Mononuclear cell (primary cell): ENCODE results near the gene SERBP1. TPM values are rescaled to one million over a fixed set of nuclear protein-coding genes. Genes with fewer than 3 reads are reported as not detected.
"Not testable (repeated sequence)": the region's sequence is repeated elsewhere in the genome, so short reads cannot be mapped to it uniquely, and the experiment has no call there.

Experiments used
- H3K27me3 ChIP-seq: 2 replicates; pipeline ENCODE4 v1.6.0; 2011; ENCODE audit warnings: low read length, control low read depth; ENCODE audit not compliant: insufficient read depth
- H3K4me1 ChIP-seq: 2 replicates; pipeline ENCODE4 v1.5.1; 2011; ENCODE audit warnings: mild to moderate bottlenecking, low read length, control low read depth; ENCODE audit not compliant: insufficient read depth
- H3K4me3 ChIP-seq: 2 replicates; pipeline ENCODE4 v1.5.1; 2011; ENCODE audit warnings: mild to moderate bottlenecking, low read length, moderate library complexity
- H3K9me3 ChIP-seq: 2 replicates; pipeline ENCODE4 v1.5.1; 2011; ENCODE audit warnings: low read depth, mild to moderate bottlenecking, control low read depth, low read length
- total RNA-seq: library from RNA; depleted of rRNA; stranded (reverse); fragments of >200 nt; gene quantifications from one replicate; pipeline ENCODE4 v1.2.3, GENCODE V29; 2012

The SERBP1 gene
- total RNA-seq, 1 donor: 124 TPM

DNA sequence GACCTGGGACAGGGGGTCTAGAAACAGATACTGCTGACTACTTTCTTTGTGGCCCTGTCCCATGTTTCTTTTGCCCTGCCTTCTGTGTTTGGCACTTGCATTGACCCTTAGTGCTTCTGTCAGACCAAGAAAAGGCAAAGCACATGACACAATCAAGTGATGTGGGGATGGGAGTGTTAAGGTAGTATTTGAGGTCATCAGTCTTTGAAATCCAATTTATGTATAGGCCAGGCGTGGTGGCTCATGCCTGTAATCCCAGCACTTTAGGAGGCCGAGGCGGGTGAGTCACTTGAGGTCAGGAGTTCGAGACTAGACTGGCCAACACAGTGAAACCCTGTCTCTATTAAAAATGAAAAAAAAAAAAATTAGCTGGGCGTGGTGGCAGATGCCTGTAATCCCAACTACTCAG is 26.0 kb downstream of the SERBP1 start:
- no peaks in the 10 kb centered on the region for H3K27me3 ChIP-seq
- no peak overlapping the region for H3K4me3 ChIP-seq
- H3K9me3 ChIP-seq: no peaks in the 10 kb centered on the region
- H3K4me1 ChIP-seq: no peaks in the 10 kb centered on the region

DNA sequence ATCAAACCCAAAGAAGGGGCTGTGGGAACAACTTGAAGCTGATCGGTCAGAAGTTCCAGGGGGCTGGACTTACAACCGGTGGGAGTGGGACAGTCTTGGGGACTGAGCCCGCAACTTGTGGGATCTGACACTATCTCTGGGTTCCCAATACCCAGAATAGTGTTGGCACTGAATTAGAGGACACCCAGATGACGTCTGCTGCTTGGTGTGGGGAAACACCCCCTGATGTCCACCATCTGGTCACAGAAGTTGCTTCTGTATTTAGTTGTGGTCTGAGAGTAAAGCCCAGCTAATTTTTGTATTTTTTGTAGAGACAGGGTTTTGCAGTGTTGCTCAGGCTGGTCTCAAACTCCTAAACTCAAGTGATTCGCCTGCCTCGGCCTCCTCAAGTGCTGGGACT is 28.8 kb downstream of the SERBP1 start:
- Histone ChIP-seq H3K4me1 (no peaks in the 10 kb centered on the region), H3K9me3 (no peaks in the 10 kb centered on the region), H3K27me3 (no peaks in the 10 kb centered on the region), H3K4me3 (no peak overlapping the region)

GRCh38 chr1:67400029-67400786 is 30.0 kb downstream of the SERBP1 start:
- H3K9me3 ChIP-seq, H3K4me3 ChIP-seq, H3K4me1 ChIP-seq, H3K27me3 ChIP-seq: not testable (repeated sequence)

- no peak overlapping the region for H3K4me3 ChIP-seq
- no peaks in the 10 kb centered on the region for H3K27me3 ChIP-seq
- no peaks in the 10 kb centered on the region for H3K4me1 ChIP-seq
- H3K9me3 ChIP-seq: no peaks in the 10 kb centered on the region
These were observed 30.8 kb downstream of the SERBP1 start for GRCh38 chr1:67399199-67399993.

DNA sequence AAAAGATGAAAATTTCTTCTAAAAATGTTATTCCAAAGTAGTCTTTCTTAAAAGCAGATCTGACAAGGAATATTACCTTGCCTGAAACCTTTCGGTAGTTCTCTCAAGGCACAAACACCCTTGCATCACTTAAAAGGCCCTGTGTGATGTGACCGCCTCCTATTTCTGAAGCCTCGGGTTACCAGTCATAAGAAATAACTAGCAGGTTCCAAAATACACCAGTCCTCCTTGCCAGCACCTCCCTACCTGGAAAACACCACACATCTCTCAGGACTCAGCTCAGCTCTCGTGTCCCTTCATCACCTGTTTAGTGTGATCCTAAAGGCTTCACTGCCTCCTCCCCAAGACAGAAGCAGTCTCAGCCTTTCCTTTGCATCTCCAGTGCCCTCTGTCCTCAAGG is 35.7 kb downstream of the SERBP1 start:
- Histone ChIP-seq H3K27me3 (no peaks in the 10 kb centered on the region), H3K9me3 (no peaks in the 10 kb centered on the region), H3K4me3 (no peak overlapping the region), H3K4me1 (no peaks in the 10 kb centered on the region)

DNA sequence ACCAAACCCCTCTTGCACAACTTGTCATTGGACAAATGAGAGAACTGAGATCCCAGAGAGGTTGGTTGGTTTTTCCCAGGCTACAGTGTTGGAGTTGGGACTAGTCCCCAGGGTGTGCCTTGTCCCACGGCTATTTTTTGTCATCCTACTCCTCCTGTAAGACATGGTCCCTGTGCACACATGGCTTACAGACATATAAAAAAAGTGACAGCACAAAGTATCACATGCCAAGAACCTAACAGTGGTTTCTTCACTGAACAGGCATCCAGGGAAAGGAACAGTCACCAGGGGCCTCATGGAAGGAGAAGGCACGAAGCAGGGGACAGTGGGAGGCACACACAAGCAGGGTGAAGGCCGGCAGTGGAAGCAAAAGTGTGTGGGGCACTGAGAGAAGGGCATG is 36.5 kb downstream of the SERBP1 start:
- Histone ChIP-seq H3K27me3 (no peaks in the 10 kb centered on the region), H3K4me1 (no peaks in the 10 kb centered on the region), H3K9me3 (no peaks in the 10 kb centered on the region), H3K4me3 (no peak overlapping the region)

GRCh38 chr1:67393240-67393639 is 37.0 kb downstream of the SERBP1 start:
- no peaks in the 10 kb centered on the region for H3K4me1 ChIP-seq
- H3K4me3 ChIP-seq: no peak overlapping the region
- no peaks in the 10 kb centered on the region for H3K9me3 ChIP-seq
- H3K27me3 ChIP-seq: no peaks in the 10 kb centered on the region

- Histone ChIP-seq H3K9me3 (no peaks in the 10 kb centered on the region), H3K27me3 (no peaks in the 10 kb centered on the region), H3K4me1 (no peaks in the 10 kb centered on the region), H3K4me3 (no peak overlapping the region)
These were observed 39.9 kb downstream of the SERBP1 start for GRCh38 chr1:67390041-67390887.

DNA sequence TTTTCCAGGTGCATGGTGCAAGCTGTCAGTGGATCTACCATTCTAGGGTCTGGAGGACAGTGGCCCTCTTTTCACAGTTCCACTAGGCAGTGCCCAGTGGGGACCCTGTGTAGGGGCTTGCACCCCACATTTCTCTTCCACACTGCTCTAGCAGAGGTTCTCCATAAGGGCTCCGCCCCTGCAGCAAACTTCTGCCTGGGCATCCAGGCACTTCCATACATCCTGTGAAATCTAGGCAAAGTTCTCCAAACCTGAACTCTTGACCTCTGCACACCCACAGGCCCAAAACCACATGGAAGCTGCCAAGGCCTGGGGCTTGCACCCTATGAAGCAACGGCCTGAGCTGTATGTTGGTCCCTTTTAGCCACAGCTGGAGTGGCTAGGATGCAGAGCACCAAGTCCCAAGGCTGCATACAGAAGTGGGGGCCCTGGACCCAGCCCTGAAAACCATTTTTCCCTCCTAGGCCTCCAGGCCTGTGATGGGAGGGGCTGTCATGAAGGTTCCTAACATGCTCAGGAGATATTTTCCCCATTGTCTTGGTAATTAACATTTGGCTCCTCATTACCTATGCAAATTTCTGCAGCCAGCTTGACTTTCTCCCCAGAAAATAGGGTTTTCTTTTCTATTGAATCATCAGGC is 46.1 kb downstream of the SERBP1 start:
- Histone ChIP-seq H3K27me3 (no peaks in the 10 kb centered on the region), H3K4me3 (no peak overlapping the region), H3K4me1 (no peaks in the 10 kb centered on the region), H3K9me3 (no peaks in the 10 kb centered on the region)

GRCh38 chr1:67382292-67382691 is 47.9 kb downstream of the SERBP1 start:
- Histone ChIP-seq H3K27me3 (no peaks in the 10 kb centered on the region), H3K9me3 (no peaks in the 10 kb centered on the region), H3K4me1 (no peaks in the 10 kb centered on the region), H3K4me3 (no peak overlapping the region)

- Histone ChIP-seq H3K4me3 (no peak overlapping the region), H3K27me3 (no peaks in the 10 kb centered on the region), H3K9me3 (no peaks in the 10 kb centered on the region), H3K4me1 (no peaks in the 10 kb centered on the region)
These were observed 49.0 kb downstream of the SERBP1 start for GRCh38 chr1:67381154-67381553.

GRCh38 chr1:67377253-67377652 is 52.9 kb downstream of the SERBP1 start:
- Histone ChIP-seq H3K4me1 (no peaks in the 10 kb centered on the region), H3K4me3 (no peak overlapping the region), H3K9me3 (no peaks in the 10 kb centered on the region), H3K27me3 (no peaks in the 10 kb centered on the region)

DNA sequence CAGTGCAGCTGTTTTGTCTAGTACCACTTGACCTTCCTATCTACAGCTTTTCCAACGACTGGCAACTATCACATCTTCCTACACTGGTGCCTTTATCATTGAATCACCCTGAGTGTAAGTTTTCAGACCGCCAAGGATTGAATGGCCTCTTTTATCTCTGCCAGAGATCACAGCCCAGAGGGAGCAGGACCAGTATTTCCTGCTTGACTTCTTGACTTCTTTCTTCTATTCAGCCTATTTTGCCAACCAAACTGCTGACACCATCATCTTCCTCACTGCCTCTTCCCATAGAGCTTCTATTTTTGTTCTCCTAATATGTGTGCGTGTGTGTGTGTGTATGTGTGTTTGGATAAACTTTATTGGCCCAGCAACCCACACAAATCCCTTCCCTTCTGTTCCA is 53.8 kb downstream of the SERBP1 start:
- H3K9me3 ChIP-seq: no peaks in the 10 kb centered on the region
- no peaks in the 10 kb centered on the region for H3K27me3 ChIP-seq
- no peaks in the 10 kb centered on the region for H3K4me1 ChIP-seq
- no peak overlapping the region for H3K4me3 ChIP-seq

- Histone ChIP-seq H3K27me3 (no peaks in the 10 kb centered on the region), H3K9me3 (no peaks in the 10 kb centered on the region), H3K4me3 (no peak overlapping the region), H3K4me1 (no peaks in the 10 kb centered on the region)
These were observed 57.3 kb downstream of the SERBP1 start for GRCh38 chr1:67372898-67373297.

GRCh38 chr1:67372136-67372535 is 58.1 kb downstream of the SERBP1 start:
- no peak overlapping the region for H3K4me3 ChIP-seq
- no peaks in the 10 kb centered on the region for H3K27me3 ChIP-seq
- H3K4me1 ChIP-seq: no peaks in the 10 kb centered on the region
- no peaks in the 10 kb centered on the region for H3K9me3 ChIP-seq
